HG03135 (cell line): ENCODE measurements around the gene MRPL2.
"Not testable (repeated sequence)": the region's sequence is repeated elsewhere in the genome, so short reads cannot be mapped to it uniquely, and the experiment has no call there.

Source experiments
- ATAC-seq: cut with Tn5 transposase; IDR thresholded peaks from one replicate; pipeline ENCODE4 v1.9.1; 2021; ENCODE audit warnings: mild to moderate bottlenecking, moderate library complexity; ENCODE audit not compliant: unreplicated experiment

MRPL2 gene

GRCh38 chr6:43053545-43054205, 5.6 kb downstream of the MRPL2 start, which contains the start of gene CUL7:
Gene CUL7, minus strand, starts transcription at chr6:43053851. Its CDS starts 1,063 bp downstream, at chr6:43052788.
- ATAC-seq, result peak; percentile 84

- ATAC-seq, result peak; percentile 18
These were observed 6.2 kb downstream of the MRPL2 start for GRCh38 chr6:43052842-43053544.

GRCh38 chr6:43052225-43052841, 6.9 kb downstream of the MRPL2 start:
- no peak for ATAC-seq

- no peak for ATAC-seq
These were observed 8.3 kb downstream of the MRPL2 start for GRCh38 chr6:43050981-43051380.

GRCh38 chr6:43047998-43048397, 11.2 kb downstream of the MRPL2 start:
- ATAC-seq, result no peak

GRCh38 chr6:43045371-43045930, 13.8 kb downstream of the MRPL2 start:
- no peak for ATAC-seq

- ATAC-seq, result no peak
These were observed 15.9 kb downstream of the MRPL2 start for GRCh38 chr6:43043310-43043709.

- ATAC-seq, result not testable (repeated sequence)
These were observed 17.8 kb downstream of the MRPL2 start for GRCh38 chr6:43041475-43041874.

- no peak for ATAC-seq
These were observed 18.5 kb downstream of the MRPL2 start for GRCh38 chr6:43040542-43041257.

GRCh38 chr6:43038727-43039126, 20.5 kb downstream of the MRPL2 start:
- no peak for ATAC-seq

GRCh38 chr6:43037706-43038105, 21.5 kb downstream of the MRPL2 start:
- ATAC-seq, result no peak

GRCh38 chr6:43037197-43037596, 22.0 kb downstream of the MRPL2 start:
- ATAC-seq, result no peak

- ATAC-seq, result no peak
These were observed 22.5 kb downstream of the MRPL2 start for GRCh38 chr6:43036712-43037111.

- ATAC-seq, result no peak
These were observed 23.6 kb downstream of the MRPL2 start for GRCh38 chr6:43035495-43036194.

- ATAC-seq, result no peak
These were observed 25.1 kb downstream of the MRPL2 start for GRCh38 chr6:43034190-43034525.

- ATAC-seq, result no peak
These were observed 25.6 kb downstream of the MRPL2 start for GRCh38 chr6:43033496-43034189.

- no peak for ATAC-seq
These were observed 26.9 kb downstream of the MRPL2 start for GRCh38 chr6:43032326-43032725.

- ATAC-seq, result no peak
These were observed 30.1 kb downstream of the MRPL2 start for GRCh38 chr6:43029120-43029519.

GRCh38 chr6:43026365-43026764, 32.9 kb downstream of the MRPL2 start:
- no peak for ATAC-seq

GRCh38 chr6:43024436-43024835, 34.8 kb downstream of the MRPL2 start:
- no peak for ATAC-seq
